Body of pancreas (tissue), 4 donors: Measurements from ENCODE around the gene CDH22.

Source experiments
- POLR2A ChIP-seq, 3 donors: fragments of 450-650 bp; IDR thresholded peaks; one replicate each; pipeline ENCODE4 v1.6.1; 2016; ENCODE audit warnings: antibody characterized with exemption in 3 of 3, mild to moderate bottlenecking in 2 of 3
- TF ChIP-seq, protein P1 (sequence below), 7 experiments: fragments of 450-650 bp in 4 of 7; fragments of 200-600 bp in 3 of 7; sonication (generic) in 3 of 7; IDR thresholded peaks; one replicate each; pipeline ENCODE4 v1.5.1; 2016 to 2019; ENCODE audit warnings: antibody characterized with exemption in 7 of 7

DNA sequence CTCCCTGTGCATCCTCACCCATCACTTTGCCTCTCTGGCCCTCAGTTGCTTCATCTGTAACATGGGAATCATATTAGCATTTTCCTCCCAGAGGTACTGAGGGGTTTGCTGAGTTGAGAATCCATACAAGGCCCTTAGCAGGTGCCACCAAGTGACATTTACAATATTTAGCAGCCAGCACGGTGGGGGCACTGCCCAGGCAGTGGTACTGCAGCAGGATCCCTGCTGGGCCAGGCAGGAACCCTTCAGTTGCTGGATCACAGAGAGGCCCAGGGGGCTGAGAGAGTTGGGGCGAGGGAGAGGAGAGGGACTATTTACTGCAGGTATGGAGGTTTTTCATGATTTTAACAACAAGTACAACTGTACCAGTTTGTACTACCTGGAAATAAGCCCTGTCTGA is 65.9 kb downstream of the CDH22 start:
- TF ChIP-seq, protein P1, sequence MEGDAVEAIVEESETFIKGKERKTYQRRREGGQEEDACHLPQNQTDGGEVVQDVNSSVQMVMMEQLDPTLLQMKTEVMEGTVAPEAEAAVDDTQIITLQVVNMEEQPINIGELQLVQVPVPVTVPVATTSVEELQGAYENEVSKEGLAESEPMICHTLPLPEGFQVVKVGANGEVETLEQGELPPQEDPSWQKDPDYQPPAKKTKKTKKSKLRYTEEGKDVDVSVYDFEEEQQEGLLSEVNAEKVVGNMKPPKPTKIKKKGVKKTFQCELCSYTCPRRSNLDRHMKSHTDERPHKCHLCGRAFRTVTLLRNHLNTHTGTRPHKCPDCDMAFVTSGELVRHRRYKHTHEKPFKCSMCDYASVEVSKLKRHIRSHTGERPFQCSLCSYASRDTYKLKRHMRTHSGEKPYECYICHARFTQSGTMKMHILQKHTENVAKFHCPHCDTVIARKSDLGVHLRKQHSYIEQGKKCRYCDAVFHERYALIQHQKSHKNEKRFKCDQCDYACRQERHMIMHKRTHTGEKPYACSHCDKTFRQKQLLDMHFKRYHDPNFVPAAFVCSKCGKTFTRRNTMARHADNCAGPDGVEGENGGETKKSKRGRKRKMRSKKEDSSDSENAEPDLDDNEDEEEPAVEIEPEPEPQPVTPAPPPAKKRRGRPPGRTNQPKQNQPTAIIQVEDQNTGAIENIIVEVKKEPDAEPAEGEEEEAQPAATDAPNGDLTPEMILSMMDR (IDR thresholded peaks at IDR 0.05): no peak
- no peak for TF ChIP-seq POLR2A (IDR thresholded peaks at IDR 0.05)
